Thoracic aorta endothelial cell (primary cell): ENCODE results near the gene AIDA. TPM values are rescaled to one million over a fixed set of nuclear protein-coding genes. Genes with fewer than 3 reads are reported as not detected.

Experiments used
- total RNA-seq: library from RNA; depleted of rRNA; stranded (reverse); fragments of >200 nt; gene quantifications from 2 replicates; pipeline ENCODE4 v1.2.3, GENCODE V29; 2012

AIDA gene, protein sequence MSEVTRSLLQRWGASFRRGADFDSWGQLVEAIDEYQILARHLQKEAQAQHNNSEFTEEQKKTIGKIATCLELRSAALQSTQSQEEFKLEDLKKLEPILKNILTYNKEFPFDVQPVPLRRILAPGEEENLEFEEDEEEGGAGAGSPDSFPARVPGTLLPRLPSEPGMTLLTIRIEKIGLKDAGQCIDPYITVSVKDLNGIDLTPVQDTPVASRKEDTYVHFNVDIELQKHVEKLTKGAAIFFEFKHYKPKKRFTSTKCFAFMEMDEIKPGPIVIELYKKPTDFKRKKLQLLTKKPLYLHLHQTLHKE
- total RNA-seq, result 85.4 and 106 TPM in 2 replicates

DNA sequence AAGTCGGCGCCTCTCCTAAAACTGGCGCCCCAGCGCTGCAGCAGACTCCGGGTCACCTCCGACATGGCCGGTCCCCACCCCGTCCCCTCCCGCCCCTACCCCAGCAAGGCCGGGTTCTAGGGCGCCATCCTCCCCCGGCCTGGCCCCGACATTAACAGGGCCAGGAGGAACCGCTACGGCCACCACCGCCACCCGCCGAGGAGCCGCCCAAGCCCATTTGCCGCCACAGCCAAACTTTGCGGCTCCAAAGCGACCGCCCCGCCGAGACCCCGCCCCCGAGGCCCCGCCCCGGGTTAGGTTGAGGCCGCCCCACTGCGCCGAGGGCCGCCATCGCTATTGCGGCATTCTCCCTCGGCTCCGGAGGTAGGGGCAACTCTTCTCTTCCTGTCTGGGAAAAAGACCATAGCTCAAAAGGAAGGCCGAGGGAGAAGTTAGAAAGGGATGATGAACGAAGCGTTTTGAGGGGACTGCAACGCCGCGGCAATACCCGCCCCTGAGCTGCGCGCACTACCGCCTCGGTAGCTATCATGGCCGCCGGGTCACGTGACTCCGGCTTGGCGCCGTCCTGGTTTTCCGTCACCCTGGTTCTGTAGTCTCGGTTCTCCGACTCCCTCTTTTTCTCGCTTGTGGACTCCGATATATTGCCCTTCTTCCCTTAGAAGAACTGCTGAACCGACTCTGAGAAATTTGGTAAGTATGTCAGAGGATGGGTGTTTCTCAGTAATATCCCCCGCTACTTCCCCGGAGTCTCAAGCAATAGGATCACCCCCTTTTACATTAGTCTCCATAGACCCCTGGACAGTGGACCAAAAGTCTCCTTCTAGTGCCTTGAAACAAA is at the start of gene AIDA, which contains the start of gene BROX:
AIDA (minus strand) TSS at position 239 of the 838 bp plus-strand sequence; CDS start at position 65, 174 bp downstream.
BROX (plus strand) TSS at position 312 of the 838 bp plus-strand sequence. CDS start 3,136 bp downstream, outside the sequence.

DNA sequence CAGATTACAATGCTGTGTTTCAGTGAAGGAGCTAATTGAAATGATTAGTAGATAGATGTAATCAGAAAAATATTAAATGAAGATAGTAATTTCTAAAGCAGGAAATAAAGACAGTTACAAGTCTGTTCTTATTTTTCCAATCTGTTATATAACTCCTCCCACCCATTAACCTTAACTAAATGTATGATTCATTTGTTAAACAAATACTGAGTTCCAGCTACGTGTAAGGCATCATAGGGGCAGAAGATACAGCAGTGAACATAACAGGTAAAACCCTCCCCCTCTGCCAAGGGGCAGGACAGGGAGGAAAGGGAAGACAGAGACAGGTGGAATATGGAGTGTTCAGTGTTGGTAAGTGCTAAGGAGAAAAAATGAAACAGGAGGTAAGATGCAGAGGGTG is 24.7 kb upstream of the AIDA start, which contains the start of gene FAM177B:
FAM177B (plus strand) TSS at position 231 of the 400 bp plus-strand sequence. CDS start 9,344 bp downstream, outside the sequence.

Other genes with a start within 250 kb of the AIDA start
- under 0.01 and 0.07 TPM in 2 replicates for gene HHIPL2, start 164.4 kb downstream of the AIDA start, total RNA-seq
- gene TAF1A, start 122.6 kb downstream of the AIDA start, total RNA-seq, result 9.2 and 13.2 TPM in 2 replicates
- gene MIA3, start 94.4 kb downstream of the AIDA start, total RNA-seq, result 50.0 and 59.6 TPM in 2 replicates
- 63.0 and 78.9 TPM in 2 replicates for gene BROX, start 73 bp upstream of the AIDA start, total RNA-seq
- gene FAM177B, start 24.7 kb upstream of the AIDA start, total RNA-seq, result not detected in 2 replicates
- gene DISP1, start 102.5 kb upstream of the AIDA start, total RNA-seq, result 1.2 and 1.9 TPM in 2 replicates